K562 (cell line): ENCODE data around the gene IGF2BP1. TPM values are rescaled to one million over a fixed set of nuclear protein-coding genes. Genes with fewer than 3 reads are reported as not detected.

Source experiments
- BCLAF1 ChIP-seq, 2 experiments: fragments of 450-650 bp in 1 of 2; IDR thresholded peaks; 2 replicates each; pipeline ENCODE4 v1.6.1; 2011 to 2017; ENCODE audit warnings: low read depth in 2 of 2, antibody characterized with exemption in 1 of 2, borderline replicate concordance in 1 of 2, low read length in 1 of 2, mild to moderate bottlenecking in 1 of 2, mixed read lengths in 1 of 2; ENCODE audit not compliant: control insufficient read depth in 1 of 2
- NFIC ChIP-seq: fragments of 450-650 bp; IDR thresholded peaks from 2 replicates; pipeline ENCODE4 v1.6.1; 2017; ENCODE audit warnings: mild to moderate bottlenecking, inconsistent platforms
- POLR2G ChIP-seq: fragments of 200-400 bp; formaldehyde crosslinking; IDR thresholded peaks from 2 replicates; pipeline ENCODE4 v1.6.1; 2017; ENCODE audit warnings: low read depth, mild to moderate bottlenecking, antibody characterized with exemption, low read length, moderate library complexity
- RAD21 ChIP-seq, 2 experiments: fragments of 250-450 bp in 1 of 2; fragments of 450-650 bp in 1 of 2; sonication (Bioruptor Pico) in 1 of 2; formaldehyde crosslinking in 1 of 2; IDR thresholded peaks in 1 of 2; conservative IDR thresholded peaks in 1 of 2; 2 replicates each; pipeline versions ENCODE4 v1.4.0 to v1.8.0; 2020 to 2022; ENCODE audit warnings: mild to moderate bottlenecking in 2 of 2, moderate library complexity in 1 of 2
- RBM22 ChIP-seq: fragments of 200-400 bp; formaldehyde crosslinking; IDR thresholded peaks from 2 replicates; pipeline ENCODE4 v1.6.1; 2018; ENCODE audit warnings: low read length, low read depth; ENCODE audit not compliant: poor library complexity, severe bottlenecking
- SETDB1 ChIP-seq: IDR thresholded peaks from one replicate; pipeline ENCODE4 v1.6.1; 2012; ENCODE audit warnings: low read length, control low read depth, inconsistent platforms
- SMARCE1 ChIP-seq: fragments of 450-650 bp; IDR thresholded peaks from 2 replicates; pipeline ENCODE4 v1.7.1; 2016; ENCODE audit warnings: mild to moderate bottlenecking
- SMC3 ChIP-seq: conservative IDR thresholded peaks from 2 replicates; pipeline ENCODE4 v1.6.1; 2011; ENCODE audit warnings: low read depth, low read length, improper control_type of control experiment; ENCODE audit not compliant: insufficient read depth
- ZBTB33 ChIP-seq: sonication (generic); formaldehyde crosslinking; IDR thresholded peaks from 2 replicates; pipeline ENCODE4 v1.8.1; 2023; ENCODE audit warnings: mild to moderate bottlenecking, missing genetic modification reagents
- ZBTB7A ChIP-seq: IDR thresholded peaks from 2 replicates; pipeline ENCODE4 v1.6.1; 2011; ENCODE audit warnings: low read depth, mild to moderate bottlenecking, low read length, moderate library complexity, borderline replicate concordance; ENCODE audit not compliant: control insufficient read depth
- ZNF12 ChIP-seq: sonication (generic); formaldehyde crosslinking; IDR thresholded peaks from 2 replicates; pipeline ENCODE4 v1.4.0; 2020; ENCODE audit warnings: mild to moderate bottlenecking, missing genetic modification reagents
- polyA plus RNA-seq, 8 experiments: library from polyadenylated mRNA; depleted of rRNA in 4 of 8; stranded (reverse) in 5 of 8; unstranded in 3 of 8; fragments of >200 nt; fragmentation: Nextera tagmentation in 2 of 8; fragmentation: Illumina TruSeq in 1 of 8; extraction: Ambion mirVana in 2 of 8; extraction: Trizol in 1 of 8; gene quantifications; 2 replicates each; pipeline versions ENCODE4 v1.2.1 to v1.2.3, GENCODE V29; 2011 to 2014; ENCODE audit warnings: inconsistent platforms in 1 of 8, missing spikeins in 1 of 8
- total RNA-seq, 7 experiments: library from RNA; depleted of rRNA in 6 of 7; stranded (reverse); fragments of >200 nt in 6 of 7; fragmentation: Illumina TruSeq in 2 of 7; extraction: Trizol in 2 of 7; gene quantifications; 2 replicates each; pipeline versions ENCODE4 v1.2.1 to v1.2.3, GENCODE V29; 2011 to 2021; ENCODE audit warnings: low replicate concordance in 1 of 7

Gene IGF2BP1
- total and polyA plus RNA-seq, 9 of the 15 experiments (the other 6 are each of a cell fraction or from before 2014, with no cell fraction given): 13.0 to 318 (median 53.6) TPM

GRCh38 chr17:49035470-49036269 lies 38.5 kb downstream of the IGF2BP1 start (continued):
- TF ChIP-seq SMC3 (peak; percentile 40; the same call in 1 of the 2 replicates), SETDB1 (no peak), POLR2G (peak; percentile 68), BCLAF1 (IDR thresholded peaks at IDR 0.05; ENCODE audit: borderline replicate concordance in 1 of 2, control insufficient read depth in 1 of 2, low read depth in 2 of 2, low read length in 1 of 2) (no peak), RAD21 (CRISPR knock-in tag; conservative IDR thresholded peaks at IDR 0.05 in 1 of 2, IDR thresholded peaks at IDR 0.05 in 1 of 2) (peak in 1 of 2 experiments; percentile 47; a peak in 2 of 4 replicates), ZNF12 (CRISPR knock-in tag) (0 out of 2 replicates have a peak, but pooled peaks have one; percentile 30), ZBTB33 (CRISPR knock-in tag) (peak; percentile 99), ZBTB7A (0 out of 2 replicates have a peak, but pooled peaks have one; percentile 51), RBM22 (peak; percentile 33), SMARCE1 (no peak), NFIC (0 out of 2 replicates have a peak, but pooled peaks have one; percentile 4)
